HL-60 (cell line): ENCODE results near the gene CCDC190.

Experiments
- DNase-seq, 2 experiments: peaks; one replicate each; pipeline ENCODE4 v3.0.0-alpha.2; 2010 to 2020; ENCODE audit warnings: low read depth in 1 of 2, low spot score in 1 of 2
- H3K27ac ChIP-seq: fragments of 250-450 bp; sonication (Bioruptor Pico); replicated peaks from 2 replicates; pipeline ENCODE4 v1.5.1; 2020; ENCODE audit warnings: mild to moderate bottlenecking, moderate library complexity
- H3K27me3 ChIP-seq: fragments of 250-450 bp; sonication (Bioruptor Pico); 2 replicates; pipeline ENCODE4 v1.5.1; 2021; ENCODE audit warnings: mild to moderate bottlenecking, moderate library complexity; ENCODE audit not compliant: insufficient read depth, poor library complexity, severe bottlenecking
- H3K4me3 ChIP-seq: replicated peaks from 2 replicates; pipeline ENCODE4 v1.5.1; 2011; ENCODE audit warnings: mild to moderate bottlenecking, control low read depth, low read length; ENCODE audit not compliant: insufficient read depth
- CTCF ChIP-seq: IDR thresholded peaks from one replicate; pipeline ENCODE4 v1.5.1; 2011; ENCODE audit warnings: low read length, control low read depth, inconsistent platforms; ENCODE audit not compliant: insufficient read depth
- GABPA ChIP-seq: IDR thresholded peaks from 2 replicates; pipeline ENCODE4 v1.6.1; 2012; ENCODE audit warnings: low read depth
- POLR2AphosphoS5 ChIP-seq: IDR thresholded peaks from 2 replicates; pipeline ENCODE4 v1.6.1; 2012; ENCODE audit warnings: low read depth
- SPI1 ChIP-seq: IDR thresholded peaks from 2 replicates; pipeline ENCODE4 v1.6.1; 2012; ENCODE audit warnings: low read depth, mild to moderate bottlenecking, borderline replicate concordance
- TF ChIP-seq, protein P1 (sequence below): IDR thresholded peaks from 2 replicates; pipeline ENCODE4 v1.6.1; 2012; ENCODE audit warnings: low read depth; ENCODE audit not compliant: insufficient replicate concordance

The CCDC190 gene

DNA sequence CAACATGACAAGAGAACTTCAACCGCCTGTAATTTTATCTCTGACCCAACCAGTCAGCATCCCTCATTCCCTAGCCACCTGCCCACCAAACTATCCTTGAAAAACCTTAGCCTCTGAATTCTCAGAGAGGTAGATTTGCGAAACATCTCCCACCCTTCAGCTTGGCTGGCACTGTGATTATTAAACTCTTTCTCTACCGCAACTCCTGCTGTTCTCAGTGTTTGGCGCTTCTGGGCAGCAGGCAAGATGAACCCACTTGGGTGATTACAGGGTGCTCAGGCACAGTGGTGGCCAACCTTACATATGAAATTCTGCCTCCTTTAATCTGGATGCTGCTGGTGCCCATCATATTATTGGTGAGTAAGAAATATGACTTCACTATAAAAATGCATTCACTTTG is 22.1 kb downstream of the CCDC190 start:
- no peak for DNase-seq
- no peak for TF ChIP-seq GABPA
- TF ChIP-seq, protein P1, sequence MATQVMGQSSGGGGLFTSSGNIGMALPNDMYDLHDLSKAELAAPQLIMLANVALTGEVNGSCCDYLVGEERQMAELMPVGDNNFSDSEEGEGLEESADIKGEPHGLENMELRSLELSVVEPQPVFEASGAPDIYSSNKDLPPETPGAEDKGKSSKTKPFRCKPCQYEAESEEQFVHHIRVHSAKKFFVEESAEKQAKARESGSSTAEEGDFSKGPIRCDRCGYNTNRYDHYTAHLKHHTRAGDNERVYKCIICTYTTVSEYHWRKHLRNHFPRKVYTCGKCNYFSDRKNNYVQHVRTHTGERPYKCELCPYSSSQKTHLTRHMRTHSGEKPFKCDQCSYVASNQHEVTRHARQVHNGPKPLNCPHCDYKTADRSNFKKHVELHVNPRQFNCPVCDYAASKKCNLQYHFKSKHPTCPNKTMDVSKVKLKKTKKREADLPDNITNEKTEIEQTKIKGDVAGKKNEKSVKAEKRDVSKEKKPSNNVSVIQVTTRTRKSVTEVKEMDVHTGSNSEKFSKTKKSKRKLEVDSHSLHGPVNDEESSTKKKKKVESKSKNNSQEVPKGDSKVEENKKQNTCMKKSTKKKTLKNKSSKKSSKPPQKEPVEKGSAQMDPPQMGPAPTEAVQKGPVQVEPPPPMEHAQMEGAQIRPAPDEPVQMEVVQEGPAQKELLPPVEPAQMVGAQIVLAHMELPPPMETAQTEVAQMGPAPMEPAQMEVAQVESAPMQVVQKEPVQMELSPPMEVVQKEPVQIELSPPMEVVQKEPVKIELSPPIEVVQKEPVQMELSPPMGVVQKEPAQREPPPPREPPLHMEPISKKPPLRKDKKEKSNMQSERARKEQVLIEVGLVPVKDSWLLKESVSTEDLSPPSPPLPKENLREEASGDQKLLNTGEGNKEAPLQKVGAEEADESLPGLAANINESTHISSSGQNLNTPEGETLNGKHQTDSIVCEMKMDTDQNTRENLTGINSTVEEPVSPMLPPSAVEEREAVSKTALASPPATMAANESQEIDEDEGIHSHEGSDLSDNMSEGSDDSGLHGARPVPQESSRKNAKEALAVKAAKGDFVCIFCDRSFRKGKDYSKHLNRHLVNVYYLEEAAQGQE, result no peak
- Histone ChIP-seq H3K4me3 (no peak overlapping the region), H3K27me3 (no peaks in the 10 kb centered on the region), H3K27ac (no peak overlapping the region)

GRCh38 chr1:162835157-162835899 is 25.6 kb downstream of the CCDC190 start:
- Histone ChIP-seq H3K27me3 (no peaks in the 10 kb centered on the region), H3K27ac (no peak overlapping the region), H3K4me3 (no peak overlapping the region)
- DNase-seq, result no peak
- TF ChIP-seq GABPA (no peak), POLR2AphosphoS5 (no peak)

GRCh38 chr1:162832470-162832869 is 28.5 kb downstream of the CCDC190 start:
- Histone ChIP-seq H3K4me3 (no peak overlapping the region), H3K27me3 (no peaks in the 10 kb centered on the region), H3K27ac (no peak overlapping the region)
- no peak for TF ChIP-seq GABPA
- no peak for TF ChIP-seq SPI1
- TF ChIP-seq POLR2AphosphoS5, result no peak
- TF ChIP-seq, protein P1, result no peak
- no peak for TF ChIP-seq CTCF
- DNase-seq, result no peak

GRCh38 chr1:162829268-162829667 is 31.7 kb downstream of the CCDC190 start:
- peaks cover 1% of the 10 kb centered on the region for H3K27me3 ChIP-seq
- H3K27ac ChIP-seq, result no peak overlapping the region
- no peak for TF ChIP-seq GABPA
- no peak for TF ChIP-seq POLR2AphosphoS5
- no peak for TF ChIP-seq CTCF
- no peak for TF ChIP-seq SPI1
- TF ChIP-seq, protein P1, result no peak
- no peak overlapping the region for H3K4me3 ChIP-seq
- no peak for DNase-seq
